SK-N-SH (cell line): ENCODE data around the gene NOXA1.

Source experiments
- CHD2 ChIP-seq: fragments of 150-350 bp; IDR thresholded peaks from 2 replicates; pipeline ENCODE4 v1.6.1; 2018; ENCODE audit warnings: low read length; ENCODE audit not compliant: partially characterized antibody
- EZH2phosphoT487 ChIP-seq: fragments of 200-600 bp; sonication (generic); IDR thresholded peaks from 2 replicates; pipeline ENCODE4 v1.6.1; 2017; ENCODE audit warnings: low read depth, mixed run types, mild to moderate bottlenecking, antibody characterized with exemption, moderate library complexity, borderline replicate concordance
- POLR2AphosphoS5 ChIP-seq: IDR thresholded peaks from 2 replicates; pipeline ENCODE4 v1.6.1; 2012; ENCODE audit warnings: low read depth, low read length
- RCOR1 ChIP-seq: fragments of 150-350 bp; IDR thresholded peaks from 2 replicates; pipeline ENCODE4 v1.6.1; 2017; ENCODE audit warnings: antibody characterized with exemption, low read length
- RFX5 ChIP-seq: IDR thresholded peaks from 2 replicates; pipeline ENCODE4 v1.6.1; 2012; ENCODE audit warnings: mild to moderate bottlenecking, improper control_type of control experiment, low read length
- TAF1 ChIP-seq: IDR thresholded peaks from 2 replicates; pipeline ENCODE4 v1.6.1; 2012; ENCODE audit warnings: low read depth, mild to moderate bottlenecking, low read length, moderate library complexity, borderline replicate concordance
- TF ChIP-seq, protein P1 (sequence below): fragments of 200-600 bp; sonication (generic); IDR thresholded peaks from 2 replicates; pipeline ENCODE4 v1.6.1; 2017; ENCODE audit warnings: antibody characterized with exemption, mild to moderate bottlenecking, moderate library complexity

DNA sequence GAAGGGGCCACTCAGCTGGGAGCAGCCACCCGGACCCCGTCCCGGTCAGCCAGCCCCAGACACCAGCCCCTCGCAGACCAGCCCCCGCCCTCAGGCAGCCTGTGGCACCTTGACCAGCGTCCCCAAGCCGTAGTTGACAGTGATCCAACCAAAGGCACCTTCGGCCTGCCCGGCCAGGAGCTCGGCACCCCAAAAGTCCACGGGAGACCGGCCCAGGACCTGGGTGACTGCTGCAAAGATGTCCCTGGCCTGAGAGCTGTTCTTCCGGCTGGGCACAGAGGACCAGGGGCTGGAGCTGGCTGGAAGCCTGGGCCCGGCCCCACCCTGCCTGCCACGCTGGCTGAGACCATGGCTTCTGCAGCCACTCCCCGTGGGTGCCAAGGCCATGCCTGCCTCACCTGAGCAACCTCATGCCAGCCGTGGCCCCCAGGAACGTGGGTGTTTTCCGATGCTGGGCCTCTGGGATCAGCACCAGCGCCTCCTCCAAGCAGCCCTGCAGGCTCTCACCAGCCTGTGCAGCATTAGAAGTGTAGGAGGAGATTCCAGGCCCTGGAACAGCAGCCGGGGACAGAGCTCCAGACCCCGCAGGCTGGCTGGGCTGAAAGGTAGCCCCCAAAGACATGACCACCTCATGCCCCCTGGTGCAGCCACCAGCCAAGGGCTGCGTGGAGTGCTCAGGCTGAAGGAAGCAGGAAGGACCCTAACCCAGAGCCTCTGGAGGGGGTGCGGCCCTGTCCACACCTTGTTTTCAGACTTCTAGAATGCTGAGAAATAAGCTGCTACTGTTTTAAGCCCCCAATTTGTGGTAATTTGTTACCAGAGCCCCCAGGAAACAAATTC, 13.8 kb downstream of the NOXA1 start:
- no peak for TF ChIP-seq RCOR1
- no peak for TF ChIP-seq POLR2AphosphoS5
- TF ChIP-seq EZH2phosphoT487: no peak
- no peak for TF ChIP-seq TAF1
- no peak for TF ChIP-seq RFX5
- TF ChIP-seq, protein P1, sequence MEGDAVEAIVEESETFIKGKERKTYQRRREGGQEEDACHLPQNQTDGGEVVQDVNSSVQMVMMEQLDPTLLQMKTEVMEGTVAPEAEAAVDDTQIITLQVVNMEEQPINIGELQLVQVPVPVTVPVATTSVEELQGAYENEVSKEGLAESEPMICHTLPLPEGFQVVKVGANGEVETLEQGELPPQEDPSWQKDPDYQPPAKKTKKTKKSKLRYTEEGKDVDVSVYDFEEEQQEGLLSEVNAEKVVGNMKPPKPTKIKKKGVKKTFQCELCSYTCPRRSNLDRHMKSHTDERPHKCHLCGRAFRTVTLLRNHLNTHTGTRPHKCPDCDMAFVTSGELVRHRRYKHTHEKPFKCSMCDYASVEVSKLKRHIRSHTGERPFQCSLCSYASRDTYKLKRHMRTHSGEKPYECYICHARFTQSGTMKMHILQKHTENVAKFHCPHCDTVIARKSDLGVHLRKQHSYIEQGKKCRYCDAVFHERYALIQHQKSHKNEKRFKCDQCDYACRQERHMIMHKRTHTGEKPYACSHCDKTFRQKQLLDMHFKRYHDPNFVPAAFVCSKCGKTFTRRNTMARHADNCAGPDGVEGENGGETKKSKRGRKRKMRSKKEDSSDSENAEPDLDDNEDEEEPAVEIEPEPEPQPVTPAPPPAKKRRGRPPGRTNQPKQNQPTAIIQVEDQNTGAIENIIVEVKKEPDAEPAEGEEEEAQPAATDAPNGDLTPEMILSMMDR: no peak
- TF ChIP-seq CHD2: no peak
